ENCODE measurements around the gene PEDS1. TPM values are rescaled to one million over a fixed set of nuclear protein-coding genes. Genes with fewer than 3 reads are reported as not detected.

Gene PEDS1
- total and polyA plus RNA-seq, 2 of the 13 experiments (the other 11 are each of a cell fraction or from before 2014, with no cell fraction given): 30.5 to 93.9 TPM

GRCh38 chr20:50165684-50166554 lies 12.4 kb upstream of the PEDS1 start (continued):
- TF ChIP-seq ZNF691 (CRISPR knock-in tag; IDR thresholded peaks at IDR 0.05; ENCODE audit: borderline replicate concordance, low read depth): no peak; the same call in 1 of the 2 replicates
- TF ChIP-seq TBL1XR1 (IDR thresholded peaks at IDR 0.05; ENCODE audit: borderline replicate concordance, low read length, partially characterized antibody): peak; percentile 27
- TF ChIP-seq CERS6 (CRISPR knock-in tag; IDR thresholded peaks at IDR 0.05): no peak
- no peak for TF ChIP-seq ZNF251 (CRISPR knock-in tag; IDR thresholded peaks at IDR 0.05)
- peak; percentile 97 for TF ChIP-seq XRCC5 (optimal IDR thresholded peaks at IDR 0.05; ENCODE audit: low read length)
- TF ChIP-seq BORCS8-MEF2B (CRISPR knock-in tag; IDR thresholded peaks at IDR 0.05): peak; percentile 93
- peak; percentile 89 for TF ChIP-seq ISL2 (CRISPR knock-in tag; IDR thresholded peaks at IDR 0.05)
- TF ChIP-seq POGK (CRISPR knock-in tag; conservative IDR thresholded peaks at IDR 0.05): peak; percentile 81
- TF ChIP-seq ZNF609 (CRISPR knock-in tag; IDR thresholded peaks at IDR 0.05; ENCODE audit: borderline replicate concordance): peak; percentile 90
- peak; percentile 88 for TF ChIP-seq NR0B2 (CRISPR knock-in tag; IDR thresholded peaks at IDR 0.05)
- 0 out of 2 replicates have a peak, but pooled peaks have one; percentile 55 for TF ChIP-seq TP53 (CRISPR knock-in tag; conservative IDR thresholded peaks at IDR 0.05)
- peak; percentile 99 for TF ChIP-seq MTA1 (CRISPR knock-in tag; IDR thresholded peaks at IDR 0.05; ENCODE audit: borderline replicate concordance)
- peak; percentile 95 for TF ChIP-seq NAIF1 (CRISPR knock-in tag; IDR thresholded peaks at IDR 0.05; ENCODE audit: borderline replicate concordance)
- TF ChIP-seq PREB (CRISPR knock-in tag; IDR thresholded peaks at IDR 0.05): no peak
- TF ChIP-seq GPBP1L1 (CRISPR knock-in tag; IDR thresholded peaks at IDR 0.05): no peak

Measured in HepG2 (cell line).